SK-N-SH (cell line): ENCODE data around the gene SOBP. TPM values are rescaled to one million over a fixed set of nuclear protein-coding genes. Genes with fewer than 3 reads are reported as not detected.

Experiments used
- CTCF ChIA-PET: fragments of 300-600, 350-600 bp; formaldehyde crosslinking; extraction: SDS; loops from one replicate; lab custom pipeline; 2021; lab: Yijun Ruan, JAX
- POLR2A ChIA-PET: fragments of 350-600 bp; sonication (Branson Sonifier 250); formaldehyde crosslinking; extraction: SDS; loops from one replicate; lab custom pipeline; 2020; ENCODE audit warnings: antibody characterized with exemption, inconsistent platforms; lab: Yijun Ruan, JAX
- DNase-seq: peaks from one replicate; pipeline ENCODE4 v3.0.0; 2012
- H2AFZ ChIP-seq: fragments of 200-600 bp; sonication (generic); 2 replicates; pipeline ENCODE4 v1.8.1; 2016; ENCODE audit warnings: antibody characterized with exemption, mild to moderate bottlenecking, low read depth
- H3F3A ChIP-seq: fragments of 200-600 bp; sonication (generic); replicated peaks from 2 replicates; pipeline ENCODE3; 2016; ENCODE audit warnings: antibody characterized with exemption, mild to moderate bottlenecking; ENCODE audit not compliant: insufficient read depth
- H3K27ac ChIP-seq, 2 experiments: fragments of 200-500 bp in 1 of 2; fragments of 200-600 bp in 1 of 2; sonication (Bioruptor generic) in 1 of 2; sonication (generic), shearing (Covaris generic) in 1 of 2; 2 replicates each; pipeline versions ENCODE4 v1.5.1 to v1.6.1; 2014 to 2016; ENCODE audit warnings: low read depth in 2 of 2, inconsistent platforms in 1 of 2, low read length in 1 of 2, mild to moderate bottlenecking in 1 of 2, mixed read lengths in 1 of 2
- H3K27me3 ChIP-seq: fragments of 200-600 bp; sonication (generic), shearing (Covaris generic); 2 replicates; pipeline ENCODE4 v1.6.1; 2016; ENCODE audit warnings: mixed run types; ENCODE audit not compliant: insufficient read depth
- H3K36me3 ChIP-seq, 2 experiments: fragments of 200-500 bp in 1 of 2; fragments of 200-600 bp in 1 of 2; sonication (Bioruptor generic) in 1 of 2; sonication (generic) in 1 of 2; replicated peaks in 1 of 2; 2 replicates each; pipeline versions ENCODE3 to v1.5.1; 2014 to 2016; ENCODE audit warnings: low read length in 1 of 2, mild to moderate bottlenecking in 1 of 2; ENCODE audit not compliant: insufficient read depth in 2 of 2, control insufficient read depth in 1 of 2
- H3K4me1 ChIP-seq, 2 experiments: fragments of 200-500 bp in 1 of 2; fragments of 200-600 bp in 1 of 2; sonication (Bioruptor generic) in 1 of 2; sonication (generic), shearing (Covaris generic) in 1 of 2; 2 replicates each; pipeline versions ENCODE4 v1.5.1 to v1.6.1; 2014 to 2016; ENCODE audit warnings: low read depth in 1 of 2, low read length in 1 of 2, mixed run types in 1 of 2; ENCODE audit not compliant: insufficient read depth in 2 of 2, control insufficient read depth in 1 of 2
- H3K4me2 ChIP-seq: fragments of 200-600 bp; sonication (generic), shearing (Covaris generic); 2 replicates; pipeline ENCODE4 v1.6.1; 2017; ENCODE audit warnings: mixed run types
- H3K4me3 ChIP-seq, 2 experiments: fragments of 200-500 bp in 1 of 2; fragments of 200-600 bp in 1 of 2; sonication (Bioruptor generic) in 1 of 2; sonication (generic), shearing (Covaris generic) in 1 of 2; 2 replicates each; pipeline versions ENCODE4 v1.5.1 to v1.8.1; 2014 to 2016; ENCODE audit warnings: low read depth in 2 of 2, inconsistent platforms in 1 of 2, low read length in 1 of 2, mild to moderate bottlenecking in 1 of 2, mixed read lengths in 1 of 2, moderate library complexity in 1 of 2
- H3K79me2 ChIP-seq: fragments of 200-600 bp; sonication (generic); 2 replicates; pipeline ENCODE4 v1.8.1; 2017; ENCODE audit warnings: mild to moderate bottlenecking; ENCODE audit not compliant: insufficient read depth
- H3K9ac ChIP-seq: fragments of 200-600 bp; sonication (generic); 2 replicates; pipeline ENCODE4 v1.6.1; 2017; ENCODE audit warnings: mixed run types
- H3K9me2 ChIP-seq: fragments of 200-600 bp; sonication (generic); 2 replicates; pipeline ENCODE4 v1.6.1; 2017; ENCODE audit warnings: mixed run types
- H3K9me3 ChIP-seq: fragments of 200-600 bp; sonication (generic); 2 replicates; pipeline ENCODE4 v1.6.1; 2017; ENCODE audit warnings: mixed run types, mild to moderate bottlenecking, moderate library complexity
- H4K20me1 ChIP-seq: fragments of 200-600 bp; sonication (generic); 2 replicates; pipeline ENCODE4 v1.6.1; 2017; ENCODE audit warnings: mild to moderate bottlenecking, mixed run types; ENCODE audit not compliant: insufficient read depth
- EP300 ChIP-seq, 2 experiments: IDR thresholded peaks; 2 replicates each; pipeline versions ENCODE4 v1.4.0 to v1.6.1; 2012; ENCODE audit warnings: borderline replicate concordance in 1 of 2, low read depth in 1 of 2, low read length in 1 of 2
- FOSL2 ChIP-seq: IDR thresholded peaks from 2 replicates; pipeline ENCODE4 v1.4.0; 2012; ENCODE audit warnings: low read depth, mild to moderate bottlenecking, moderate library complexity, borderline replicate concordance
- FOXJ3 ChIP-seq: sonication (generic); formaldehyde crosslinking; IDR thresholded peaks from 2 replicates; pipeline ENCODE4 v1.5.1; 2020; ENCODE audit warnings: mild to moderate bottlenecking, missing genetic modification reagents
- FOXM1 ChIP-seq: IDR thresholded peaks from 2 replicates; pipeline ENCODE4 v1.4.0; 2012; ENCODE audit warnings: low read depth, mild to moderate bottlenecking
- GABPA ChIP-seq: IDR thresholded peaks from 2 replicates; pipeline ENCODE4 v1.4.0; 2012; ENCODE audit warnings: low read depth, mild to moderate bottlenecking
- GATA2 ChIP-seq: sonication (generic); formaldehyde crosslinking; IDR thresholded peaks from 2 replicates; pipeline ENCODE4 v1.5.0; 2020; ENCODE audit warnings: mild to moderate bottlenecking, missing genetic modification reagents
- MAX ChIP-seq: IDR thresholded peaks from 2 replicates; pipeline ENCODE4 v1.4.0; 2012; ENCODE audit warnings: low read depth
- MXI1 ChIP-seq: IDR thresholded peaks from 2 replicates; pipeline ENCODE4 v1.6.1; 2012; ENCODE audit warnings: mild to moderate bottlenecking, low read depth, low read length, improper control_type of control experiment
- NFIC ChIP-seq: IDR thresholded peaks from 2 replicates; pipeline ENCODE4 v1.4.0; 2012; ENCODE audit warnings: borderline replicate concordance
- NRF1 ChIP-seq: IDR thresholded peaks from 2 replicates; pipeline ENCODE4 v1.6.1; 2012; ENCODE audit warnings: low read depth, mild to moderate bottlenecking, low read length
- POLR2AphosphoS5 ChIP-seq: IDR thresholded peaks from 2 replicates; pipeline ENCODE4 v1.6.1; 2012; ENCODE audit warnings: low read depth, low read length
- RCOR1 ChIP-seq: fragments of 150-350 bp; IDR thresholded peaks from 2 replicates; pipeline ENCODE4 v1.6.1; 2017; ENCODE audit warnings: antibody characterized with exemption, low read length
- TEAD4 ChIP-seq: IDR thresholded peaks from 2 replicates; pipeline ENCODE4 v1.4.0; 2012; ENCODE audit warnings: mild to moderate bottlenecking, borderline replicate concordance; ENCODE audit not compliant: insufficient read depth
- USF2 ChIP-seq: fragments of 150-350 bp; IDR thresholded peaks from 2 replicates; pipeline ENCODE4 v1.6.1; 2017; ENCODE audit warnings: antibody characterized with exemption, low read length, low read depth, borderline replicate concordance
- YY1 ChIP-seq: IDR thresholded peaks from 2 replicates; pipeline ENCODE4 v1.4.0; 2012; ENCODE audit warnings: low read depth, mild to moderate bottlenecking
- ZBTB33 ChIP-seq: IDR thresholded peaks from 2 replicates; pipeline ENCODE4 v1.4.0; 2012; ENCODE audit warnings: low read depth, borderline replicate concordance
- WGBS: methylation state at CpG from one replicate; pipeline ENCODE4 v1.1.6; 2017; ENCODE audit warnings: low lambda C conversion rate; 5-methylcytosine and 5-hydroxymethylcytosine counted together
- polyA plus RNA-seq, 3 experiments: library from polyadenylated mRNA; depleted of rRNA; stranded (reverse); fragments of >200 nt; gene quantifications; 2 replicates each; pipeline ENCODE4 v1.2.3, GENCODE V29; 2012

SOBP gene
- polyA plus RNA-seq, 1 of the 3 experiments (the other 2 are of a cell fraction), result 0.61 TPM

GRCh38 chr6:107442938-107443607, 46.8 kb upstream of the SOBP start:
- Histone ChIP-seq H3K9me3 (no peaks in the 10 kb centered on the region), H3K9me2 (no peaks in the 10 kb centered on the region), H2AFZ (no peak overlapping the region), H3K4me1 (peaks cover 0 to 8% of the 10 kb centered on the region in 2 experiments; a peak in 1 of 4 replicates), H4K20me1 (no peaks in the 10 kb centered on the region), H3K36me3 (no peaks in the 10 kb centered on the region), H3K4me2 (0 out of 2 replicates have a peak overlapping the region, but pooled peaks have one; percentile 5), H3F3A (peaks cover 15% of the 10 kb centered on the region), H3K27ac (peak overlapping the region in 1 of 2 experiments; percentile 48; a peak in 2 of 4 replicates), H3K9ac (no peak overlapping the region)
- ChIA-PET POLR2A (no interaction called here), CTCF (interaction anchor here (0.9 to 1.0 kb wide), 2 partner anchors 16 to 125 kb away, joined by 3 to 4 read pairs; partner anchors contain the start of gene PDSS2)
- 93% methylated on average over 2 of the region's 2 CpGs for WGBS
- DNase-seq, result no peak
- no peak for TF ChIP-seq GATA2
- TF ChIP-seq NRF1, result no peak
- TF ChIP-seq TEAD4, result no peak
- TF ChIP-seq MAX, result no peak
- TF ChIP-seq RCOR1, result no peak
- TF ChIP-seq ZBTB33, result no peak
- TF ChIP-seq POLR2AphosphoS5, result no peak
- TF ChIP-seq EP300 (IDR thresholded peaks at IDR 0.05; ENCODE audit: borderline replicate concordance in 1 of 2, low read depth in 1 of 2, low read length in 1 of 2), result no peak
- no peak for TF ChIP-seq FOXJ3 (CRISPR knock-in tag)
- no peak for TF ChIP-seq MXI1
- no peak for TF ChIP-seq GABPA
- no peak for TF ChIP-seq NFIC
- TF ChIP-seq USF2, result no peak
- no peak for TF ChIP-seq FOXM1
- TF ChIP-seq YY1, result no peak
- TF ChIP-seq FOSL2, result no peak
- TF ChIP-seq, all 33 proteins: peak for 0
- H3K4me3 ChIP-seq, result no peak overlapping the region
- H3K27me3 ChIP-seq, result no peaks in the 10 kb centered on the region
- H3K79me2 ChIP-seq, result peaks cover 3% of the 10 kb centered on the region; the same call in 1 of the 2 replicates
